NCI-H128 (cell line): ENCODE results near the gene NSUN6.
"Not testable (repeated sequence)": the region's sequence is repeated elsewhere in the genome, so short reads cannot be mapped to it uniquely, and the experiment has no call there.

Experiments used
- DNase-seq: peaks from one replicate; lab custom pipeline; 2025; ENCODE audit not compliant: unreplicated experiment; lab: John Stamatoyannopoulos, UW

NSUN6 gene

GRCh38 chr10:18611168-18611567 lies 40.2 kb downstream of the NSUN6 start:
- no peak for DNase-seq

- no peak for DNase-seq
Observed at GRCh38 chr10:18610517-18610916, 40.9 kb downstream of the NSUN6 start.

- no peak for DNase-seq
Observed at GRCh38 chr10:18608596-18608995, 42.8 kb downstream of the NSUN6 start.

- DNase-seq, result no peak
Observed at GRCh38 chr10:18607503-18608378, 43.6 kb downstream of the NSUN6 start.

- no peak for DNase-seq
Observed at GRCh38 chr10:18606051-18606695, 45.2 kb downstream of the NSUN6 start.

GRCh38 chr10:18601321-18601720 lies 50.1 kb downstream of the NSUN6 start:
- DNase-seq, result no peak

GRCh38 chr10:18599392-18599791 lies 52.0 kb downstream of the NSUN6 start:
- DNase-seq, result no peak

- no peak for DNase-seq
Observed at GRCh38 chr10:18594574-18595156, 56.7 kb downstream of the NSUN6 start.

GRCh38 chr10:18591141-18591540 lies 60.2 kb downstream of the NSUN6 start:
- not testable (repeated sequence) for DNase-seq

- DNase-seq, result not testable (repeated sequence)
Observed at GRCh38 chr10:18586637-18587036, 64.8 kb downstream of the NSUN6 start.

- no peak for DNase-seq
Observed at GRCh38 chr10:18583575-18584270, 67.7 kb downstream of the NSUN6 start.

- no peak for DNase-seq
Observed at GRCh38 chr10:18582803-18583202, 68.6 kb downstream of the NSUN6 start.

- DNase-seq, result no peak
Observed at GRCh38 chr10:18577823-18578685, 73.3 kb downstream of the NSUN6 start.

- DNase-seq, result no peak
Observed at GRCh38 chr10:18576586-18576985, 74.8 kb downstream of the NSUN6 start.

- no peak for DNase-seq
Observed at GRCh38 chr10:18572959-18573561, 78.3 kb downstream of the NSUN6 start.

- DNase-seq, result no peak
Observed at GRCh38 chr10:18571780-18572179, 79.6 kb downstream of the NSUN6 start.

- no peak for DNase-seq
Observed at GRCh38 chr10:18571076-18571475, 80.3 kb downstream of the NSUN6 start.

- DNase-seq, result not testable (repeated sequence)
Observed at GRCh38 chr10:18570386-18570785, 81.0 kb downstream of the NSUN6 start.

- no peak for DNase-seq
Observed at GRCh38 chr10:18567343-18567856, 84.0 kb downstream of the NSUN6 start.

GRCh38 chr10:18566177-18566576 lies 85.2 kb downstream of the NSUN6 start:
- DNase-seq, result no peak
